ENCODE measurements around the gene SMC1B. TPM values are rescaled to one million over a fixed set of nuclear protein-coding genes. Genes with fewer than 3 reads are reported as not detected.

SMC1B gene
- total and polyA plus RNA-seq, 2 experiments from 2014 or later: 0.10 TPM; not detected in 1

- H3K9me3 Mint-ChIP-seq: peaks cover 3% of the 10 kb centered on the region; the same call in 1 of the 3 replicates
- DNase-seq (ENCODE audit: low spot score): no peak
- no peak for TF ChIP-seq ETS1 (IDR thresholded peaks at IDR 0.05)
- no peak for TF ChIP-seq EZH2 (IDR thresholded peaks at IDR 0.05; ENCODE audit: low read depth, unreplicated experiment)
- TF ChIP-seq JUNB (IDR thresholded peaks at IDR 0.05; ENCODE audit: unreplicated experiment): no peak
- no peak for TF ChIP-seq STAT1 (IDR thresholded peaks at IDR 0.05; ENCODE audit: unreplicated experiment)
- no peak for TF ChIP-seq EZH2phosphoT487 (IDR thresholded peaks at IDR 0.05; ENCODE audit: unreplicated experiment)
- no peak for TF ChIP-seq NANOG (IDR thresholded peaks at IDR 0.05; ENCODE audit: borderline replicate concordance)
- no peak for TF ChIP-seq REST (IDR thresholded peaks at IDR 0.05; ENCODE audit: unreplicated experiment)
- TF ChIP-seq CTCF (conservative IDR thresholded peaks at IDR 0.05; ENCODE audit: low read depth in 2 of 2): no peak
- TF ChIP-seq CREB1 (CRISPR knock-in tag; IDR thresholded peaks at IDR 0.05; ENCODE audit: low read depth): no peak
- TF ChIP-seq POLR2AphosphoS5 (IDR thresholded peaks at IDR 0.05; ENCODE audit: low read depth): no peak
- no peak for TF ChIP-seq ZNF462 (CRISPR knock-in tag; IDR thresholded peaks at IDR 0.05)
- TF ChIP-seq ZNF114 (CRISPR knock-in tag; IDR thresholded peaks at IDR 0.05): no peak
- no peak overlapping the region for H3K4me3 ChIP-seq
- H3K27me3 ChIP-seq (ENCODE audit: insufficient read depth): no peaks in the 10 kb centered on the region
- no peak overlapping the region for H3K4me3 Mint-ChIP-seq
- H3K36me3 Mint-ChIP-seq (ENCODE audit: low read depth): no peaks in the 10 kb centered on the region
- H3K36me3 ChIP-seq (ENCODE audit: insufficient read depth): no peaks in the 10 kb centered on the region
- no peaks in the 10 kb centered on the region for H3K4me1 Mint-ChIP-seq
- peaks cover 2% of the 10 kb centered on the region for H3K27me3 Mint-ChIP-seq (ENCODE audit: insufficient read depth, low read depth, poor library complexity)
- H4K20me1 ChIP-seq (replicated peaks; ENCODE audit: insufficient read depth): no peaks in the 10 kb centered on the region
- no peak overlapping the region for H2AFZ ChIP-seq
- H3K4me2 ChIP-seq: no peak overlapping the region
- no peaks in the 10 kb centered on the region for H3K9me2 ChIP-seq (ENCODE audit: insufficient read depth)
- H3K4me1 ChIP-seq (ENCODE audit: insufficient read depth): no peaks in the 10 kb centered on the region
- H3K27ac Mint-ChIP-seq: no peak overlapping the region
- H3F3A ChIP-seq (replicated peaks; ENCODE audit: low read depth): no peaks in the 10 kb centered on the region
- no peaks in the 10 kb centered on the region for H3K79me2 ChIP-seq (replicated peaks; ENCODE audit: insufficient read depth)
- no peak for ATAC-seq
- no peak overlapping the region for H3K27ac ChIP-seq (ENCODE audit: low read depth)
Measured at GRCh38 chr22:45366713-45367112, 46.7 kb downstream of the SMC1B start.
